Nephron (organoid): ENCODE measurements around the gene TMEM205.

Source experiments
- H3K27ac Mint-ChIP-seq, 3 experiments: 2 replicates each; pipeline ENCODE4 v1.8.0; 2020; ENCODE audit warnings: mixed read lengths in 3 of 3, mild to moderate bottlenecking in 2 of 3, moderate library complexity in 1 of 3
- H3K27me3 Mint-ChIP-seq: 2 replicates; pipeline ENCODE4 v1.8.0; 2021; ENCODE audit warnings: low read depth, mild to moderate bottlenecking, moderate library complexity, mixed read lengths
- H3K36me3 Mint-ChIP-seq: 2 replicates; pipeline ENCODE4 v1.8.0; 2020; ENCODE audit warnings: low read depth, mixed read lengths
- H3K4me1 Mint-ChIP-seq: 2 replicates; pipeline ENCODE4 v1.8.0; 2020; ENCODE audit warnings: mixed read lengths
- H3K4me3 Mint-ChIP-seq, 3 experiments: 2 replicates each; pipeline ENCODE4 v1.8.0; 2020; ENCODE audit warnings: mild to moderate bottlenecking in 3 of 3, mixed read lengths in 3 of 3, moderate library complexity in 2 of 3
- H3K9me3 Mint-ChIP-seq: 2 replicates; pipeline ENCODE4 v1.8.0; 2020; ENCODE audit warnings: mixed read lengths
- CTCF ChIP-seq, 3 experiments: fragments of 200-600 bp; sonication (generic); IDR thresholded peaks; one replicate each; pipeline ENCODE4 v1.5.0; 2021; ENCODE audit warnings: antibody characterized with exemption in 3 of 3; ENCODE audit not compliant: unreplicated experiment in 3 of 3

Gene TMEM205

DNA sequence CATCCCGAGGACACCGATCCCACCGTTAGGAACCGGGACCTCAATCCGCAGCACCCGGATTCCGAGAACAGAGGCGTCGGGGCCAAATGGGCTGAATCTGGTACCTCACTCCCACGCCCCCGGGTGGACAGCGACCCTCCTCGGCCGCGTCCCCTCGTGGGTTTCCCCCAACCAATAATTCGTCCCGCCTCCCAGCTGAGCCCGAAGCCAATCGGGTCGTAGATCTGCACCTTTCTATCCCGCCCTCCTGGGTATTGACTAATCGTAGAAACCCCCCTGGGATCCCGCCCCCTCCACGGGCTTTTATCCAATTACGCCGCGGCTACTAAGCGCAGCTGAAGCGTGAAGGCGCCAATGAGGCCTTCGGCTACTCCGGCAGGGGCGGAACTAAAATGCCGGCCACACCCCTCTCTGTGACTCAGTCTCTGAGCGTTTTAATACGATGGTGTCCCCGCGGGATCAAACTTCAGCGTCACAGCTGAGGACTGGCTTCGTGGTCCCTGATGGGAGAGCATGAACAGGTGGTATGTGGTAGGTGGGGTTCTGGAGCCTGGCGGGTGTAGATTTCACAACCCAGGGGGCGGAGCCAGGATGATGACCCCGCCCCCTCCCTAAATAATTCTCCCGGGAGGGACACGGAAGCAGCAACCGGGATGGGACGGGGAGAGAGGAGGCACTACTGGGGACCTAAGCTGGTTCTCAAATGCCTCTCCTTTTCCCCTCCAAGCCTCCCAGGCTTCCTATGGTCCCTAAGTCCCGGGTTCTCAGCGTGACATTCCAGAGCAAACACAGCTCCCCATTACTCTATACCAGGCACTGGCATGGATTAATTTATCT is at the start of gene TMEM205, which contains the start of gene CCDC159:
TSS of gene TMEM205 (minus strand) at position 165 of the 837 bp plus-strand sequence. CDS start 649 bp downstream, outside the sequence.
TSS of gene CCDC159 (plus strand) at position 416 of the 837 bp plus-strand sequence. CDS start at position 504, 88 bp downstream.
- H3K4me3 Mint-ChIP-seq = peak within 1 kb of the TSS; percentile 89 to 94 (median 93)

GRCh38 chr19:11390933-11391680 is 45.0 kb upstream of the TMEM205 start:
- Mint-ChIP-seq H3K27ac (no peak overlapping the region), H3K4me3 (no peak overlapping the region), H3K36me3 (no peaks in the 10 kb centered on the region), H3K27me3 (no peaks in the 10 kb centered on the region), H3K9me3 (peaks cover 2% of the 10 kb centered on the region), H3K4me1 (no peaks in the 10 kb centered on the region)
- TF ChIP-seq CTCF (IDR thresholded peaks at IDR 0.05; ENCODE audit: unreplicated experiment in 3 of 3) = no peak

More for the DNA sequence above, at the start of gene TMEM205, which contains the start of gene CCDC159:
- H3K27me3 Mint-ChIP-seq = no peaks in the 10 kb centered on the region
- TF ChIP-seq CTCF (IDR thresholded peaks at IDR 0.05; ENCODE audit: unreplicated experiment in 3 of 3) = peak in 1 of 3 experiments; percentile 12
- peak within 1 kb of the TSS; percentile 70 to 85 (median 85) for H3K27ac Mint-ChIP-seq
- H3K4me1 Mint-ChIP-seq = peaks cover 29% of the 10 kb centered on the region
- no peaks in the 10 kb centered on the region for H3K36me3 Mint-ChIP-seq
- no peaks in the 10 kb centered on the region for H3K9me3 Mint-ChIP-seq

DNA sequence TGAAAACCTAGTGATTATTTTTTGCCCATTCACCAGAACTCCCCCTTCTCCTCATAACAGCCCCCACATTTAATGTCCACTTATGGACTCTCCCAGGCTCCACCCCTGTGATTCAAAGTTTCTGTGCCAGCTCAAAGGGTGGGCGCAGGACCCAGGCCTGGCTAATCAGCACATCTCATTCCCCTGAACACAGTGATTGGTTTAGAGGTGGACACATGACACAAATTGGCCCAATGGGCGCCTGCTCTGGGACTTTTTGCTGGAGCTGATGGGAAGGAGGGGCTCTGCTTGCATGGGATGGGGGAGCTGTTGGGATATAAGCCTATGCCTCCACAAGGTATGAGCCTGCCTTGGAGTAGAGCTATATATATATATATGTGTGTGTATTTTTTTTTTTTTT is 44.3 kb upstream of the TMEM205 start:
- Mint-ChIP-seq H3K4me1 (no peaks in the 10 kb centered on the region), H3K4me3 (no peak overlapping the region), H3K36me3 (no peaks in the 10 kb centered on the region), H3K27ac (no peak overlapping the region), H3K27me3 (no peaks in the 10 kb centered on the region), H3K9me3 (peaks cover 2% of the 10 kb centered on the region)
- TF ChIP-seq CTCF (IDR thresholded peaks at IDR 0.05; ENCODE audit: unreplicated experiment in 3 of 3) = no peak

- Mint-ChIP-seq H3K4me1 (no peaks in the 10 kb centered on the region), H3K9me3 (peaks cover 2% of the 10 kb centered on the region), H3K27me3 (peaks cover 21% of the 10 kb centered on the region), H3K4me3 (no peak overlapping the region), H3K27ac (no peak overlapping the region), H3K36me3 (no peaks in the 10 kb centered on the region)
- no peak for TF ChIP-seq CTCF (IDR thresholded peaks at IDR 0.05; ENCODE audit: unreplicated experiment in 3 of 3)
Observed at GRCh38 chr19:11387162-11388034, 41.3 kb upstream of the TMEM205 start.

DNA sequence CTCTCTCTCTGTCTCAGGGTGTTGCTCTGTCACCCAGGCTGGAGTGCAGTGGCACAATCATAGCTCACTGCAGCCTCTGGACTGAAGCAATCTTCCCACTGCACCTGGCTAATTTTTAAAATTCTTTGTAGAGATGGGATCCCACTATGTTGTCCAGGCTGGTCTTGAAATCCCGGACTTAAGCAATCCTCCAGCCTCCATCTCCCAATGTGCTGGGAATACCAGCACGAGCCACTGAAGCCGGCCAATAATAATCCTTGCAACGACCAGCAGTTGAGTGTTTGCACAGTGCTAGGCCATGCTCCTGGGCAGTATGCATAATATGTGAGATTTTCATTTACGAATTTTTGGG is 38.7 kb upstream of the TMEM205 start:
- Mint-ChIP-seq H3K4me3 (peak overlapping the region; percentile 64 to 65 (median 64)), H3K27me3 (peaks cover 36% of the 10 kb centered on the region), H3K4me1 (peaks cover 6% of the 10 kb centered on the region), H3K27ac (peak overlapping the region in 1 of 3 experiments; percentile 31), H3K36me3 (no peaks in the 10 kb centered on the region), H3K9me3 (no peaks in the 10 kb centered on the region)
- TF ChIP-seq CTCF (IDR thresholded peaks at IDR 0.05; ENCODE audit: unreplicated experiment in 3 of 3) = no peak
